HG03060 (cell line): ENCODE results near the gene LHFPL5.

Experiments used
- ATAC-seq: cut with Tn5 transposase; IDR thresholded peaks from one replicate; pipeline ENCODE4 v1.9.1; 2021; ENCODE audit warnings: low read depth, moderate number of reproducible peaks; ENCODE audit not compliant: unreplicated experiment

Gene LHFPL5

DNA sequence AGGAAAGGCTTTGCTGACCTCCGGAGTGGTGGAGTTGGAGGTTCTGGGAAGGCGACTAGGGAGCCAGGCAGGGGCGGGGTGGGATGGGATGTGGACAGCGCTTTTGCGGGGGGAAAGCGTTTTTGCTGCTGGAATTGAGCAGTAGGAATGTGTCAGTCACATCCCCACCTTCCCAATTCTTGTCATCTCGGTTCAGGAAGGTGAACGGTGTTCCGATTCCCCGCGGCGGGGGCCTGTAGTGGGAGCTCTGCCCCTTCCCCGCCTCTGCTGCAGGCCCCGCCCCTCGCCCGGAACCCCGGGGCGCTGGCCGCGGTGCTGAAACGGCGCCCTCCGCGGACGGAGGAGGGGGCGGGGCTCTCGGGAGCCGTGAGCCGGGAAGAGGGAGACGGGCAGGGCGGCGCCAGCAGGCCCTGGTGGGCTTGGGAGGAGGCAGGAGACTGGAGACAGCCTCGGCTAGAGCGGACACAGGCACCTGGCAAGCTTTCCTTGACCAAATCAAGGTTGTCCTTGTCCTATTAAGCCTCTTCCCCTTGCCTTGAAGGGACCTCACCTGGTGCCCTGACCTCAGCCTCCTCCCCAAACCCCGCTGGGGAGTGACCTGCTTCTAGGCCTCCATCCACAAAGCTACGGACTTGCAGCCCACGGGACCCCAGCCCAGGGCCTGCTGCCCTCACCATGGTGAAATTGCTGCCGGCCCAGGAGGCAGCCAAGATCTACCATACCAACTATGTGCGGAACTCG, at the start of gene LHFPL5:
Gene LHFPL5, plus strand, starts transcription at position 357 of the 741 bp plus-strand sequence. Its CDS starts 319 bp downstream, at position 676.
- ATAC-seq, result no peak

DNA sequence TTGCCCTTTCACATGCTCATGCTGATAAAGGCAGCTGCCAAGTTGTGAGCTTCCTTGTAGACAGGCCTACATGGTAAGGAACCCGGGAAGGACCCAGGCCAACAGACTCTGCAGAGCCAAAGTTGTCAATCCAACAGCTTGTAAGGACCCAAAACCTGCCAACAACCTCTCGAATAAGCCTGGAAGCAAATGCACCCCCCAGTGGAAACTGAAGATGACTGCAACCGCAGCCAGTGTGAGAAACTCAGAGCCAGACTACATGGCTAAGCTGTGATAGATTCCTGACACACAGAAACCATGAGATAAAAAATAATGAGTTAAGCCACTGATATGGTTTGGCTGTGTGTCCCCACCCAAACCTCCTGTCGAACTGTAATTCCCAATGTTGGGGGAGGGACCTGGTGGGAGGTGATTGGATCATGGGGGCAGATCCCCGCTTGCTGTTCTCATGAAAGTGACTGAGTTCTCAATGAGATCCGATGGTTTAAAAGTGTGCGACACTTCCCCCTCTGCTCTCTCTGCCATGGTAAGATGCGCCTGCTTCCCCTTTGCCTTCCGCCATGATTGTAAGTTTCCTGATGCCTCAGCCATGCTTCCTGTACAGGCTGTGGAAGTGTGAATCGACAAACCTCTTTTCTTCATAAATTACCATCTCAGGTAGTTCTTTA, 47.6 kb upstream of the LHFPL5 start:
- no peak for ATAC-seq

GRCh38 chr6:35759426-35759825, 45.7 kb upstream of the LHFPL5 start:
- ATAC-seq, result no peak

- ATAC-seq, result no peak
Measured at GRCh38 chr6:35765739-35766138, 39.4 kb upstream of the LHFPL5 start.

GRCh38 chr6:35769211-35769610, 35.9 kb upstream of the LHFPL5 start:
- no peak for ATAC-seq

DNA sequence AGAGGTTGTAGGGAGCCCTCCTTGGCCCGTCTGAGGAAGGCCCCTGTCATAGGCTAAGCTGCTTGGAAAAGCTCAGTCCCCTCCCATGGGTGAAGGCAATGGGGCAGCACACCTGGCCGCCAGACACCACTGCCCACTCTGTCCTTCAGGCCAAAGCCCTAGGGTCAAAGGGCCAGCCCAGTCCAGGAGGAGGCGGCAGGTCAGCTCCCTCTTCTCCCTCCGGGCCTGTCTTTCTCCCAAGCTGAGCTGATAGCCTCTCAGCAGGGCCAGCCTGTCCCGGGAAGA, 33.9 kb upstream of the LHFPL5 start:
- ATAC-seq, result no peak

DNA sequence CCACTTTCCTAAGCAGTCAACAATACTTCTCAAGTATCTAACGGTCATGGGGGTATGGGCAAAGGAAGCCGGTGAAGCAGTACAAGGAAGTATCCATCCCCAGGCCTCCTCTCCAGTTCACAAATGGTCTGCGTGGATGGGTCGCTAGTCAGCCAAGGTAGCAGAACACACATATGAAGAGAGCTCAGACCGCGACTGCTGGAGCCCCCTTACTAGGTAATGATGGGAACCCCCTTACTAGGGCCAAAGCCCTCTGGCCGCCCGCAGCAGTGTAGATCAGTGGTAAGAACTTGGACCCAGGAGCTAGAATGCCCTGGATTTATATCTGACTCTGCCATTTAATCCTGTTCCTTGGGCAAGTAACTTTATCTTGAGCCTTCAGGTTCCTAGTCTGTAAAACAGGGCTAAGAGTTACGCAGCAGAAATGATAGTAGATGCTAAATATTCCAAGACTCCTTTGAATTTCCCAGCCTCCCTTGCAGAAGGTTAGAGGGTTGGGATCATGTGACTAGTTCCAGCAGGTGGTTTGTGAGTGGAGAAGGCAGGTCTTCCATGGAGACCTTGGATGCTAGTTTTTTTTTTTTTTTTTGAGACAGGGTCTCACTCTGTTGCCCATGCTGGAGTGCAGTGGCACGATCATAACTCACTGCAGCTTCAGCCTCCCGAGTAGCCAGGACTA, 30.9 kb upstream of the LHFPL5 start:
- ATAC-seq, result no peak

- ATAC-seq, result no peak
Measured at GRCh38 chr6:35775031-35775430, 30.1 kb upstream of the LHFPL5 start.

DNA sequence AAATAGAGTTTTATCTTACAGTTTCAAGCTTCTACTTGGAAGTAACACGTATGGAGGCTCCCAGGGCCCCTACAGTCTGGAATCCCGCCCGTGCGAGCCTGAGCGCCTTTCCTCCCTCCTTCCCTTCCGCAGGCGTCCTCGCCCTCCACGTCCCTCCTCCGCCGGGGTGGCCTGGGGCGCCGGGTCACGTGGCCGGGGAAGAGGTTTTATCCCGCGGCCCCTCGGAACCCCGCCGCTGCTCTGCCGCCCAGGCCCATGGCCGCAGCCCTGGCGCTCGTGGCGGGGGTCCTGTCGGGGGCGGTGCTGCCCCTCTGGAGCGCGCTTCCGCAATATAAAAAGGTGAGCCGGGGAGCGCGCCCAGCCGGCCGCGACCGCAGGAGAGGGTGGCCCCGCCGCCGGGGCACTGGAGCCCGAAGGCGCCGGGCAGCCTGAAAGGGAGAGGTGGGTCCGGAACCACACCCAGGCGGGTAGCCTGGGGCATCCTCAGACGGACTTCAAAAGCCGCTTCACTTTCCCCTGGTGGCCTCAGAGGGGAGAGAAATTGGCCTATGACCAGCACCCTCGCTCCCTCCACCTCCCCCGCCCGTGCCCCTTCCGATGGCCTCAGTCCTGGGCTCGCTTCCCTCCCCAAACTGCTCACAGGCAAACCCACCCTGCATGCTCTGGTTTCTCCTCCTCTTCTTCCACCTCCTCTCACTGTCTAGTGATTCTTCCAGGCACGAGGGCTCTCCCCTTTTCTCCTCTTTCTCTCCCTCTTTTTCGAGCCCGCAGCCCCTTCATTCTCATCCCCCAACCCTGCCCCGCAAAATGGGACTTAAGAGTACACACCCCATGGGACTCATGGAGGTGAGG, 28.6 kb upstream of the LHFPL5 start, which contains the start of gene CLPSL2:
Gene CLPSL2, plus strand, starts transcription at position 235 of the 852 bp plus-strand sequence. Its CDS starts 21 bp downstream, at position 256.
- ATAC-seq, result no peak

- ATAC-seq, result no peak
Measured at GRCh38 chr6:35777356-35778102, 27.6 kb upstream of the LHFPL5 start.

DNA sequence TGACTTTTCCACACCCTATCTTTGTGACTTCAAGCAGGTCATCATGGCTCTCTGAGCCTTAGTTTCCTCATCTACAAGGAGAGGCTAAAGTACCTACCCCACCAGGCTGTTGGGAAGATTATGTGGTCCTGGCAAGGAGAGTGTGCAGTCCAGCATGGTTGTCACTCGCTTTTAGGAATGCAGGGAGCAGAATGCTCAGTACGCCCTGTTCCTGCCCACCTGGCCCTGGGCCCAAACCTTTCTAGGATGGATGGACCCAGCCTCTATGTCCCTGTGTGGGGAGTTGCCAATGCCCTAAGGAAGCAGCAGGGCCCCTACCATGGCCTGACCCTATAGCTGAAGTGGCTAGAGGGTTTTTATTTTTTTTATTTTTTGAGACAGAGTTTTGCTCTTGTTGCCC, 26.7 kb upstream of the LHFPL5 start:
- no peak for ATAC-seq

- ATAC-seq, result no peak
Measured at GRCh38 chr6:35780719-35781118, 24.4 kb upstream of the LHFPL5 start, which contains the start of gene CLPSL1. CLPSL1 (plus strand) TSS chr6:35781019; CDS start chr6:35781111, 92 bp downstream.

- no peak for ATAC-seq
Measured at GRCh38 chr6:35781290-35781689, 23.9 kb upstream of the LHFPL5 start.

DNA sequence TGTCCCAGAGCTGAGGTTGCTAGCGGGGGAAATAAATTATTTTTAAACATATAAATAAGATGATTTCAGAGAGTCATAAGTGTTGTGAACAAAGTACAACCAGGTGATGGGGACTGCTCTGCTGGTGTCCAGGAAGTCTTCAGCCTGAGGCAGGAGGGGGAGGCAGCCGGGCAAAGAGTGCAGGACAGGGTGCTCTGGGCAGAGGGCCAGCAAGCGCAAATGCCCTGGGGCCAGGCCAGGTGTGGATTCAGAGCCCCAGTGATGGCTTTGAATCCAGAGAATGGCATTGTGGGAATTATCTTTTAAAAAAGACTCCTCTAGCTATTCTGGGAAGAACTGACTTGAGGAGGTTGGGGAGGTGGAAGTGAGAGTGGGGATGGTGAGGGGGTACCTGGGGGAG, 22.7 kb upstream of the LHFPL5 start:
- ATAC-seq, result no peak

DNA sequence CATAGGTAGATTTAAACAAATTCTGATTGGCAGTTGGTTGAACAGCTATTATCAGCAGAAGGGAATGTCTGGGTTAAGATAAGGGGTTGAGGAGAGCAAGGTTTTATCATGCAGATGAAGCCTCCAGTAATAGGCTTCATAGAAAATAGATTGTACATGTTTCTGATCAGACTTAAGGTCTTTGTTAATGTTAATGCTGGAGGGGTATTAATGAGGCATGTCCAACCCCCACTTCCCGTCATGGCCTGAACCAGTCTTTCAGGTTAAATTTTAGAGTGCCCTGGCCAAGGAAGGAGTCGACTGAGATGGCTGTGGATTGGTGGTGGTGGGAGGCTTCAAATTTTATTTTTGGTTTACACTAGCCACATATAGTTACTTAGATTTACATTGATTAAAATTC, 21.0 kb upstream of the LHFPL5 start:
- no peak for ATAC-seq

DNA sequence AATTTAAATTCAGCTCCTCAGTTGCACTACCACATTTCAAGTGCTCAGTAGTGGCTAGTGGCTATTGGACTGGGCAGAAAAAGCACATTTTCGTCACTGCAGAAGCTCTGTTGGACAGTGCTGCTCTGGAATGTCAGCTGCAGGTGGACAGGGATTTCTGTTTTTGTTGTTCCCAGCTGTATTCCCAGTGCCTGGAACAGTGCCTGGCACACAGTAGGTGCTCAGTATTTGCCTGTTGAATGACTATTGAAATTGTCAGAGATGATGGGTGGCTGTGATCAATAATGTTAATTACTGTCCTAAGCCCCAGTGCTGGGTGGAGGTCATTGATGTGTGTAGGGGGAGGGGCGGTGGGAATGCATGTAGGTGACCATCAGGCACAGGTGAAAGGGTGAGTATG, 18.9 kb upstream of the LHFPL5 start:
- ATAC-seq, result no peak

DNA sequence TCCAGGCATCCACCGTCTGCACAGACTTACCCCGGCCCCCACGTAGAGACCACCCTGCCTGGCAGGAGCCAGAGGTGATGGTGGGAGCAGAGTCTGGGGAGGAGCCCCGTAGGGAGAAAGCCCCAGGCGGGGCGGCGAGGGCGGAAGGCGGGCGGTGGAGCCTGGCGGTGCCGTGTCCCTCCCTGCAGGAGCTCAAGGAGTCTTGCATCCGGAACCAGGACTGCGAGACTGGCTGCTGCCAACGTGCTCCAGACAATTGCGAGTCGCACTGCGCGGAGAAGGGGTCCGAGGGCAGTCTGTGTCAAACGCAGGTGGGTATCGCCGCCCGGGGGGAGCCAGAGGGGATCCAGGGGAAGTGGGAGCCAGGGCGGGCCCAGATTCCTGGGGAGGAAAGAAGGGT, 18.3 kb upstream of the LHFPL5 start:
- ATAC-seq, result no peak

GRCh38 chr6:35787266-35788218, 17.6 kb upstream of the LHFPL5 start:
- no peak for ATAC-seq

- ATAC-seq, result no peak
Measured at GRCh38 chr6:35788423-35788982, 16.6 kb upstream of the LHFPL5 start.
